Right kidney (tissue), 1 donor: ENCODE results near the gene PITRM1.

Source experiments
- DNase-seq: peaks from one replicate; pipeline ENCODE4 v3.0.0-alpha.2; 2016

PITRM1 gene

DNA sequence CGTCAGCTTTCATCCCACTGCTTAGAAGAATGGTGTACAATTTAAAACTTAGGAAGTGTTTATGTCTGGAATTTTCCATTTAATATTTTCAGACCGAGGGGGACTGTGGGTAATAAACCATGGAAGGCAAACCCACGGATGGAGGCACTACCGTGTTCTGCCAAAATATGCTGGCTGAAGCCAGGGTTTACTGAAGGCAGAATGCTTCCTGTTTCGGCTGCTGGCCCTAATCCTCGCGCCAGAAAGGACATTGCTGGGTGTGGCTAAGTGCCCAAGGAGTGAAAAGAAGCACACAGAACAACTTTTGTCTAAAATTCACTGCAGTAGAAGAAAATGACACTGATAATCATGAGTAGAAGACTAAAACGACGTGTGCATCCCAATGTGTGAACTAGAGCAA lies 32.3 kb downstream of the PITRM1 start:
- no peak for DNase-seq

DNA sequence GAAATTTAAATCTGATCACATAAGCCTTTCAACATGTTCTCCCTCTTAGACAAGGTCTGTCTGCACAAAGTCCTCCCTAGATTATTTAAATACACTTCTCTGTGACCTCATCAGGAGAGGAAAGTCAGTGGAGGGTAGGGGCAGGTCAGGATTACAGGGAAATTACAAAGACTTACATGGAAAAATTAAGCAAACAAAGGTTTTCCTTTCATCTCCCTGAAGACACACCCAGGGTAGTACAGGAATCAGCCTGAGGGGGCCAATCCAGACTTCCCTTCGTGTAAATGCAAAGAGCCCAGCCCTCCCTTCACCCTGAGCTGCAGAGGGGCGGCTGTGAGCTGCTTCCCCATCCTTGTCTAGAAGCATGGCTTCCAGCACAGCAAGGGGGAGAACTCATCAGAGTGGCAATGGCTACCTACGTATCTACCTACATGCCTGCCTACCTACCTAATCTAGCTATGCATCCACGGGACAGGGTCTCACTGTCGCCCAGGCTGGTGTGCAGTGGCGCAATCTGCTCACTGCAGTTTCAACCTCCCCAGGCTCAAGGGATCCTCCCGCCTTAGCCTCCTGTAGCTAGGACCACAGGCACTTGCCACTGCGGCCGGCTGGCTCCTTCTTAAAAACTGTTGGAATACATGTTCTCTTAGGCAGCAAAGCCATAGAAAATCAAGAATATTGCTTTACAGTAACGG lies 33.2 kb downstream of the PITRM1 start:
- DNase-seq, result no peak

DNA sequence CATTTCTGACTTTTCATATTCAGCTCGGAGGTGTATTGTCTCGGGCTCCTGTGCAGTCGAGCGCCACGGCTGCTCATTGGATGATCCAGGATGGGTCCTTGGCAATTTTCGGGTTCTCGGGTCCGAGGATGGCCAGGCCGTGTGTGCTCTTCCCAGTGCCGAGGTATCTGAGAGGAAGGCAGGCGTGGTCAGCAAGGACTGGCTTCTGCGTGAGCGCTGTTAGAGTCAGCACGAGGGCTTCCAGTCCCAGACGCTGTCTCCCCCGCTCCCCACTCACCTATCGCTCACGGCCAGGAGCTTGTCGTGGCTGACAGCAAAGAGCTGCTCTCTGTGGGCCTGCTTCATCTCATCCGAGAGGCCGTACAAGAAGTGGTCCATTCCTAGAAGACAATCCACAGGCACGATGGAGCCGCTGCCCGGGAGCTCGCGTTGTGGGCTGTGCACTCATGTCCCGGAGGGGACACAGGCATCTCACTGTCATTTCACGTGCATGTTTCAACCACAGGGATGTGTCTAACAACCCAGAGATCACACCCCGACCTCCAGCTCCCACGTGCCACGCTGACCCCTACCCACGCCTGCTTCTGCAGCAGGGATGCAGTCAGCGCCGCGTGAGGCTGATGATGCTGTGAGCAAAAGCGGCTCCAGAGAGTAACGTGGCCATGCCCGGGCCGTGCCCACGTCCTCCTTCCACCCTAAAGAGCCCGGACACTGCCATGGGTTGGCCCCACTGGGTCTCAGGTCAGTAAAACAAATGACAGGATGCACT lies 34.4 kb downstream of the PITRM1 start:
- no peak for DNase-seq

DNA sequence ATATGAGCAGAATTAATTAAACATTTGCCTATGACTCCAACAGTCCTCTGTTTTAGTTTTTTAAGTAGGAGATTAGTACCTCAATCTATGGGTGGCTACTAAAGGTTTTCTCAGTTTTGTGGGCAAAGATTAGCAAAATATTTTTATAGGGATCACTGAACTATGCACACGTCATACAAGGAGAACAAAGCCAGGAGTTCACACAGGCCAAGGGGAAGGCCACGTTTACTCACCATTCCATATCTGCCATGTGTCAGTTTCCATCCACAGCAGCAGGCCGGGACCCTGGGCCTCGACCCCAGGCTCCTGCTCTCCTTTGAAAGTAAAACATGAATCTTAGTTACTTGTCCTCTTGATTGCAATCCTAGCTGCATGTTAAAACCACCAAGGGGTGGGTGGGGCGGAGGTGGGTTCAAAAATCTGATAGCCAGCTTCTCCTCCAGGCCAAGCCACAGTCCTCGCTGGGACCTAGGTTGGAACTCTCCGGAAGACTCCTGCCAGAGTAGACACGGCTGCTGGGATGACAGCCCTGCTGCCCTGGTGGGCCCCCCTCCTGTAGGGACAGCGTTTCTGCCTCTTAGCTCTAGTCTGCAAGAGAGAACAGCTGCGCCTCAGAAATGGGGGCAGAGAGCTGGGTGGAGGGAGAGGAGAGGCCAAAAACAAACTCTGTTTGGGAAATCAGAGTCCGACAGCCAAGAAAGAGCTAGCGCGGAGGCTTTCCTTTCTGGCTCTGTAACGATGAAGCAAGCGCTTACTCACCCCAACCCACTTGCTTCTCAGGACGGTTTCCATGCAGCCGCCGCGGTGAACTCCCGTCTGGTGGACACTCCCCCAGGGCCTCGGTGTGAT lies 35.6 kb downstream of the PITRM1 start:
- no peak for DNase-seq

DNA sequence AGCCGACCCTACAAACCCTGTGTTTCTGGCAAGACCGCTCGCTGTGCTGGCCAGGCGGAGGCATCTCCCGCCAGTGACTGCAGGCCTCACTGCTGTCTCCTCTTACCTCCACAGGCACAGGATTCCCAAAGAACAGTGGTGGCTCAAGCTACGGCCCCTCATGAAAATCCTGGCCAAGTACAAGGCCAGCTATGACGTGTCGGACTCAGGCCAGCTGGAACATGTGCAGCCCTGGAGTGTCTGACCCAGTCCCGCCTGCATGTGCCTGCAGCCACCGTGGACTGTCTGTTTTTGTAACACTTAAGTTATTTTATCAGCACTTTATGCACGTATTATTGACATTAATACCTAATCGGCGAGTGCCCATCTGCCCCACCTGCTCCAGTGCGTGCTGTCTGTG lies 36.2 kb downstream of the PITRM1 start:
- DNase-seq, result no peak

DNA sequence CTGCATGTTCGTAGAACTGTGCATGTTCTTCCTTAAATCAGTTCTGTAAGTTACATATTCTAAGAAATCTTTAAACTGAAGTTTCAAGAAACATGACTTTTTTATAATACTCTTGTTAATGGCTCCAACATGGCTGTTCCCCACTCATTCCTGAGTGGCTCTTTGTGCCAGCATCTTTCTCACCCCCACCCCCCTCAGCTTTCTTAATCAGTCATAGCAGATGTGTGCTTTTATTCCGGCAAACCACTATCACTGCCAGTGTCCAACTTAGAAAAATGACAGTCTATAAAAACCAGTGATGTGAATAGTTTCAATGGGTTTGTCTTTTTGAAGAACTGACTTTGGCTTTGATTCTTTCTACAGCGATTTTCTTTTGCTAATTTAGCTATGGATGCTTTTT lies 37.6 kb downstream of the PITRM1 start:
- no peak for DNase-seq

DNA sequence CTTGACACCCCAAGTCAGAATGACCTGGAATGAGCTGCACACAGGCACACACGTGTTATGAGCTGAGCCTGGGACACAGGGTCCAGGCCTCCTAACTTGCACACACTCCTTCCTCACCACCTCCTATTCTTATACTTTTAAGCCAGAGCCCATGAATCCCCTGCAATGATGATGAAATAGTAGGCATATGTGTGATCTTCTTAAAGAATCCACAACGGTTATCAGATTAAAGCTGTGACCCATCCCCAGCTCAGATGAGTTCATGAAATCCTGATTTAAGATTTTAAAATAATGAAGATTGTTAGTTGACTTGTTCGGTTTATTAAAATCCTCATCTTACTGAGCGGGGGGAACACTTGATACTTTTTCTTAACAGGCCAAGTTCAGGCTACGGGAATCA lies 38.6 kb downstream of the PITRM1 start:
- no peak for DNase-seq

DNA sequence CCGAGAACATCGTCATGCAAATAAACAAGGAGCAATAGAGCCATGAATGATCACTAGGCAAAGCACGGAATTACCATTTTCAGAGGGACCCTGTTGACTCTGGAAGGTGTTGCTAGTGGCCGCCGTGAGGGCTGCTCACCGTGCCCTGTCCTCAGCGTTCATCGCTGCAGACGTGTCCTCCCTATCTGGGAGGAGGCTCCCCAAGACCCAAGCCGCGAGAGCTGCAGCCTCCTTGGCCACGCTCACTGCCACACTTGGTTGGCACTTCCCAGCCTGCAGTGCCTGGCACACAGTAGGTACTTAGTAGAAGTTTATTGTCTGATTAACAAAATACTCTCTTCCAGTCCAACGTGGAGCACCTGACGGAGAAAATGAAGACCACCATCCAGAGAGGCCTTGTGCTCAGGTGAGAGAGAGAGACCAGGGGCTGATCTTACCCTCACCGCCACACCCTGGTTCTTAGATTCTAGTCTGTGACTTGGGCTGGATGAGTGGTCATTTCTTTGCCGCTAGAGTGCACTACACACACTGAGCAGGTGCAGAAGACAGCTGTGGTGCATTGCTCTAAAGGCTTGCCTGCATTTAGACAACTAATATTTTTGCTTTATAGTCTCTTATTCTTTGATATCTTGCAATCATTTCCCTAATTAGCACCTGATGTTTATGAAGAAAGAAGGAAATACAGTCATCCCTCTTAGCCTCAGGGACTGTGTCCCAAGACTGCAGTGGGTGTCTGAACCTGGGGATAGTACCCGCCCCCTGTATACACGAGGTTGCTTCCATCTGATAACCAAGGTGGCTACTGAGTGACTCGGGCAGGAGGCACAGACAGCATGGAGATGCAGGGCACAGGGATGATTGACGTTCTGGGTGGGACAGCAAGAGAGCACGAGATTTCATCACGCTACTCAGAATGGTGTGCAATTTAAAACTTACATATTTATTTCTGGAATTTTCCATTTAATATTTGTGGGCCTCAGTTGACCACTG lies 40.3 kb downstream of the PITRM1 start:
- no peak for DNase-seq

DNA sequence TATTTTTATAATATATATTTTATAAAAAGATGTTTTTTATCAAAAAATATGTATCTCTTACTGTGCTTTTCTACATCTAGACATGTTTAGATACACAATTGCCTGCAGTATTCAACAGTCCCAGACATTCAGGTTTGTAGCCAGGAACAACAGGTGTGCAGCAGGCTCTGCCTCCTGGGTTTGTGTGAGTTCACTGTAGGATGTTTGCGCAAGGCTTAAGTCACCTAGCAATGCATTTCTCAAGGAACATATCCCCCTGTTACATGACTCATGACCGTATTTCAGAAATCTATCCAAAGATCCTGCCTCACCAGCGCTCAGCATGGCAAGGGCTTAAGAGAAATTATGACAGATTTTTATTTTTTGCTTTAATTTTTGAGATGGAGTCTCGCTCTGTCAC lies 41.5 kb downstream of the PITRM1 start:
- no peak for DNase-seq

DNA sequence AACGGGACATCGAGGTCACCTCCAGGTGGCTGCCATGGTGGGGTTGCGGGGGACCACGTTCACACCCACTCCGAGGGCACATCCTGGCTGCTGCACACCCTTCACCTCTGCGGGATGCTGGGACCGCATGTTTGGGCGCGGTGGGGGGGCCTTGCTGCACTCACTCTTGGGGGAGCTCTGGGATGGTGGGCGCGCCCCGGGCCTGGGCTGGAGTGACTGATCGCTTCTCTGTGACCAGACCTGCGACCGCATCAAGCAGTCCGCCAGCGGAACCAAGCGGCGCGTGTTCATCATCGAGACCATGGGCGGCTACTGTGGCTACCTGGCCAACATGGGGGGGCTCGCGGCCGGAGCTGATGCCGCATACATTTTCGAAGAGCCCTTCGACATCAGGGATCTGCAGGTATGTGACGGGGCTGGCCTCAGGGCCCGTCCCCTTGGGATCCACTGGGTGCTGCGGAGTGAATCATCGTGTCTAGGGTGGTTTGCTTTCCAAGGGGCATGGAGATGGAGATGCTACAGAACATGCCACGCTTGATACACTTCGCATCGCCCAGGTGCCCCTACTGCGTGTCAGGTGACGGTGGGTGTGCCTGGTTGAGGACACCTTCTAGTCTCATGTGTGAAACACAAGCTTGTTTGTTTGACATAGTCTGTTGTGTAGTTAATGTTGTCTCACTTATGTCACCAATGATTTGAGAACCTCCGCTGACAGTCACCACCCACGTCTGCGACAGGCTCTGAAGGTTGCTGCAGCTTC lies 42.8 kb downstream of the PITRM1 start:
- DNase-seq, result no peak

DNA sequence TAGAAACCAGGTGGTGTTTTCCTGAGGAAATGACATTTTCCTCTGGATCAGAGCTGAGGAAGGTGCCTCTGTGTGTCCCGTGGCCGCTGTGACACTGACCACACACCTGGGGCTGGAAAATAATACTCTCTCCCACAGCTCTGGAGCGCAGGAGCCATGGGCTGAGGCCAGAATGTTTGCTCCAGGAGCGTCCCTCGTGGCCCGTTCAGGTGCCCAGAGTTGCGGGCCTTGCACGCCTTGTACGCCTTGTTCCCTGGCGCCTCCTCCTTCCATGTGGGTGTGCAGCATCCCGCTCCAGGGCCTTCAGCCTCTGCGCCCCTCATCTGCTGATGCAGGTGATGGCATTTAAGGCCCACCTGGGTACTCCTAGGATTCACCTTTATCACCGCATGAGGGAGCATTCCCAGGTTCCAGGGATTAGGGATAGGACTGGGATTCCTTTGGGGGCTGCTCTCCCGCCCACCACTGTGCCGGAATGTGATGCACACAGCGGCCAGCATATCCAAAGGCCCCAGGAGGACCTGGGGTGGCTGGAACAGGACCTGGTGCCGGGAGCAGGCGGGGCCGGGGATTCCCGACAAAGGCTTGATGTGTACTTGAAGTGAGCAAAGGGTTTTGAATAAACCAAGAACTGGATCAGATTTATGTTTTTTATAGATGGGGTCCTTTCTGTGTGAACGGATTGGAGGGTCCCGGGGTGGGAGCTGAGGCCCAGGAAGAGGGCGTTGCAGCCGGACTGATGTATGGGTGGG lies 44.0 kb downstream of the PITRM1 start:
- DNase-seq, result no peak

DNA sequence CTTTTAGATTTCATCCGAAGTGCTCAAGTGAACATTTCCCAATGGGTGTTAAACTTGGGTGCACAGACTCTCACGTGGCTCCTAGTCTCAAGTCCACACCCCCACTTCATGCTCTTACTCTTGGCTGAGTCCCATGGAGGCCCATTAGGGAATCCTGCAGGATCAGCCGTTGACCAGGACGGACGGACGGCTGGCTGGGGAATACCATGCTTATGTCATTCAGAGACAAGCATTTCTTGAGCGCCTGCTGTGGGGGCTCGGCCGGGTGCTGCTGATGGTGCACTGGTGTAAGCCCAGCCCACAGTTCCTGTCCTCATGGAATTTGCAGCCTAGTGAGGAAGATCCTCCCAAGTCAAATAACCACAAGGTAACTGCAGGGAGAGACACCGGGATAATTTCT lies 44.7 kb downstream of the PITRM1 start:
- no peak for DNase-seq

DNA sequence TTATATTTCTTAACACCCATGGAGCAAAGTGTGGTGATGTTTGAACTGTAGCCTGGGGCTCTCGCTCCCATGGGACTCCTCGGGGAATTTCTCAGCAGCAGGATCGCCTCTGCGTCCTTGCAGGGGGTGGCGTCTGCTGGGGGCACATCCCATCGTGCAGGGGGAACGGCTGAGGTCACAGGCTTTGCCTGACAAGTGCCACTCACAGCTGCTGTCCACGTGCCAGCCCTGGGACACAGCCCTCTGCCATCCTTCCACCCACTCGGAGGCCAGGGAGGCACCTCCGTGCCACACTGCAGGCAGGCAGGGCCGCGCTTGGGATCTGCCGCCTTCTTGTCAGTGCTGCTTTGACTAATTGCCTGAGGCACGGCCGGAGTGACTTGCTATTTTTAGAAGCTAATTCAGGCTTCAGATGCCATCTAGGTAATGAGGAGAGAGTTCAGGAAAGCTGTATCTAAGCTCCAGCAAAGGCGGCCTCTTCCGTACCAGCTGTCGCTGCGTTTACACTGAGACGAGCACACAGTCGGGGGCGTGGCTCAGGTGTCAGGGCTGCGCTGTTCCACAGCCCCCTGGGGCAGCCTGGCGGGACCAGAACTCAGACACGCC lies 45.7 kb downstream of the PITRM1 start:
- DNase-seq, result peak; percentile 48

DNA sequence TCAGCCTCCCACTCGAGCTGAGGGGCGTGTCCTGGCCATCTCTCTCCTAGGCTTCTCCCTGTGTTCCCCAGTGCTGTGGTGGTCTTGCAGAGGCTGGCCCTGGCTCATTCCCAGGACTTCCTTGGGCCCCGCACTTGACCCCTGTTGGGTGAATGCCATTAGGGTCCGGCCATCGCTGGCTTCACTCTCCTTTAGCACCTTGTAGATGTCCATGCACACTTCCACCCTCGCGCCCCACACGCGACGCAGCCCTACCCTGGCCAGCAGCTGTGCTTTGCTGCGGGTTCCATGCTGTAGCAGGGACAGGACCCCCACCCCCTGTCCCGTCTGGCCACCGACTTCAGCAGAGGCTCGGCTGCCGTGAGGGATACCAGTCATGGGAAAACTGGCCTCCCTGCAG lies 46.3 kb downstream of the PITRM1 start:
- DNase-seq, result peak; percentile 21

DNA sequence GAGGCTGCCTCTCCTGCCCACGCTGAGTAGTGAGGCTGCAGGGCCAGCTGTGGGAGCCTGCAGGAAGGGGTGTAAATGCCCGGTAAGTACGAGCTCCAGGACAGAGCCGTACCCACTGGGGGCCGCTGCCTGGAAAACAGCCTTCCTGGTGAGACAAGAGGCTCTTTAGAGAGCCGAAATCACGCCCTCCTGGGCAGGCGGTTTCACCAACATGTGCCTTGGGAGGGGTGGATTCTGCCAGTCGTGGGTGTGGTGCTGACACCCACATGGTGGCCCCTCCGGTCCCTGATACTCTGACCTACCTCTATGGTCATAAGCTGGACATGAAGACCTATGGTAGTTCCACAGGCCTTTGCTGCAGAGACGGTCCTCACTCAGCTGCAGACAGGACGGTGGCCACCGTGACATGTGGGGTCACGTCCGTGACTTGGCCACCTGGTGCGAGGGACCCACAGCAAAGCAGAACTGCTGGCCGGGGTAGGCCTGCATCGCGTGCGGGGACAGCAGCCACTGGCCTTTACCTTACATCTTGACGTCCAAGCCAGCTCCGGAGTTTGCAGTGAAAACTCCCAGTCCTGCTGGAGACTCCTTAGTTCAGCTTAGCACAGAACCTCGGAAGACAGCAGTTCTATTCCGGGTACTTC lies 46.9 kb downstream of the PITRM1 start:
- no peak for DNase-seq

DNA sequence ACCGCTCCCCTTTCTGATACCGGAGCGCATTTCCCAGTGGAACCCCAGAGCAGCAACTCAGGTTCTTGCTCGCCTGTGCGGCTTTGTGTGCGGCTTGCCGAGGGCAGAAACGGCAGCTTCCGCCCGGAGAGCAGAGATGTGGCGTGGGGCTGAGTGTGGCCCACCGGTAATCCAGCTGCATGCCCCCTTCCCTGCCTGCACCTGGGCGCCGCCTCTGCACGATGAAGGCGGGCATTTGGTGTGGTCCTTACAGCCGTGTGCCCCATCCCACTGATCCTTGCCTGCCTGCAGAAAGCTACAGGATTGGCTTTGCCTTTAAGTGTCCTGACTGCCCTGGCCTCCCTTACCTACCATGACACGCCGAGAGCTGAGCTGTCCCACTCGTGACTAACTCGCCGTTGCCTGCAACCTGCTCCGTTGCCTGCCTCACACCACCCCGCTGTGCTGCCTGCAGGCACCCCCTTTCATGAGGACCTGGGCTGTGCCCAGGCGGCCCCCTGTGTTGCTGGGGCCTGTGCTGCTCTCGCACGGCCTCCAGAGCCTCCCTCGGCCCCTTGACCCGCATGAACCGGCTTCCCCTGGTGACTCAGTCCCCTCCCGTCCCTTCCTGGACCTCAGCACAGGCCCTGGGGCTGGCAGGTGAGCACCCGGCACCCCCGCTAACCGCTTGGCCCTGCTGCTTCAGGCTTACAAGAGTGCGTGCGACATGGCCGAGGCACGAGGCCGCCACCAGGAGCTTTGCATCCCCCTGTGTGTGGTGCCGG lies 48.0 kb downstream of the PITRM1 start:
- DNase-seq, result no peak

DNA sequence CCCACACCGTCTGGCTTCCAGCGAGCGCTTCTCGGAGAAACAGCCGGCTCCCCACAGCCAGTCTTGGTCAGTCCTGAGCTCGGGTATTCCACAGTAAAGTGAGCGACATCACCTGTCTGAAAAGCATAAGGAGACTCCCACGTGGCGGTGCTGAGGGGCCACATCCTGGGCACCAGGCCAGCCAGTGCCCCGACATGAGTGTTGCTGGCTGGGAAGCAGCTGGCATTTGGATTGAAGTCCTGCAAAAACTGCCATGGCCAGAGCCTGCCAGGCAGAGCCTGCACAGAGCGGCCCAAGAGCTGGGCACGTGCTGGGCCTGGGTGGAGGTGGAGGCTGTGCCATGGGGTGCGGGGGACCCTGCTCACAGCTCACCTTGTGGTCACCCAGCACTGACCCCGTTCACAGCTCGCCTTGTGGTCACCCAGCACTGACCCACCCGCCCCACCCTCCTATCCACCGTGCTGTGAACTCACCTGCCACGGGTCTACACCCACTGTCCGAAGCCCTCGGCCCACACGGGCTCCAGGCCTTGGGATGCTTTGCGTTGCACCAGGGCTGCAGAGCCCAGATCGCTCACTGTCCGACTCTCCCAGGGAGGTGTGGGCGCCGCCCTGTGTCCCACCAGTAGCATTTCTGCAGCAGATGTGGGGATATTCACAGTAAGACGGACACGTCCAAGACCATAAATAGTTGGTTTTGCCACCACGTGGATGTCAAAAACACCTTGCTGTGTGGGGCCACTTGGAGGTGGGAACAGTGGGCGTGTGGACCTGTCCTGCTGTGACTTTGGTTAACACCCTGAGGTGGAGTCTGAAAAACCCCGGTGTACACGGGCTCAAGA lies 48.8 kb downstream of the PITRM1 start:
- DNase-seq, result no peak
